SH-SY5Y (cell line): ENCODE data around the gene KCNIP3.

Experiments
- GATA2 ChIP-seq: IDR thresholded peaks from 2 replicates; pipeline ENCODE4 v1.6.1; 2011; ENCODE audit warnings: mild to moderate bottlenecking, low read depth, low read length
- GATA3 ChIP-seq: IDR thresholded peaks from 2 replicates; pipeline ENCODE4 v1.6.1; 2011; ENCODE audit warnings: low read depth, mild to moderate bottlenecking, low read length, moderate library complexity

DNA sequence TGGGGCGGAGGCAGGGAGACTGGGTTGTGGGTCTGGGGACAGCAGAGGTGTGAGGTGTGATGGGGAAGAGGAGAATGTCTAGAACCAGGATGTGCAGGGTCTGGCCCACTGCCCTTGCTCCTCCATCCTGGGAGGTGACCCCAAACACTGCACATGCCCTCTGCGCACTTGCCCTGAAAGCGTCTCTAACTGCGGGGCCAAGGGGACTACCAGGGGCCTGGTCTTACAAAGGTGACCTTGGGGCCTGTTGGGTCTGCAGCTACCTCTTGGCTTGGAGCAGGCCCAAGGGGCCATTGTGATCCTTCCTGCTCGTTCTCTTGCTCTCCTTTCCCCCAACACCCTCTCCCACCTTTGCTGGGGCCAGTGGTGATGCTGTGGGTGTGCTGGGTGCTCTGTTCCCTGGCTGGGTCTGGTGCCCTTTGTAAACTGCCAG, 57.3 kb downstream of the KCNIP3 start:
- no peak for TF ChIP-seq GATA2
- no peak for TF ChIP-seq GATA3
